Karpas-422 (cell line): ENCODE results near the gene CLEC5A. TPM values are rescaled to one million over a fixed set of nuclear protein-coding genes. Genes with fewer than 3 reads are reported as not detected.
"Not testable (repeated sequence)": the region's sequence is repeated elsewhere in the genome, so short reads cannot be mapped to it uniquely, and the experiment has no call there.

Experiments
- DNase-seq: peaks from one replicate; pipeline ENCODE4 v3.0.0-alpha.2; 2015
- H2AFZ ChIP-seq: fragments of 200-600 bp; sonication (generic); 2 replicates; pipeline ENCODE4 v1.6.1; 2014; ENCODE audit warnings: antibody characterized with exemption, low read length, mixed read lengths
- H3K27ac ChIP-seq: fragments of 200-600 bp; sonication (generic); 2 replicates; pipeline ENCODE4 v1.5.1; 2014; ENCODE audit warnings: mild to moderate bottlenecking, low read length, moderate library complexity
- H3K27me3 ChIP-seq: fragments of 200-600 bp; sonication (generic); 2 replicates; pipeline ENCODE4 v1.6.1; 2014; ENCODE audit warnings: low read length, mixed read lengths
- H3K36me3 ChIP-seq: fragments of 200-600 bp; sonication (generic); 2 replicates; pipeline ENCODE4 v1.6.1; 2014; ENCODE audit warnings: low read length, mixed read lengths; ENCODE audit not compliant: insufficient read depth
- H3K4me1 ChIP-seq: fragments of 200-600 bp; sonication (generic); 2 replicates; pipeline ENCODE4 v1.6.1; 2014; ENCODE audit warnings: mild to moderate bottlenecking, low read length, mixed read lengths
- H3K4me2 ChIP-seq: fragments of 200-600 bp; sonication (generic); 2 replicates; pipeline ENCODE4 v1.6.1; 2014; ENCODE audit warnings: low read length, low read depth, mild to moderate bottlenecking; ENCODE audit not compliant: poor library complexity, severe bottlenecking
- H3K4me3 ChIP-seq: fragments of 200-600 bp; sonication (generic); 2 replicates; pipeline ENCODE4 v1.5.1; 2014; ENCODE audit warnings: mild to moderate bottlenecking, antibody characterized with exemption, low read length, mixed read lengths
- H3K79me2 ChIP-seq: fragments of 200-600 bp; sonication (generic); 2 replicates; pipeline ENCODE4 v1.6.1; 2014; ENCODE audit warnings: mild to moderate bottlenecking, low read length, mixed read lengths
- H3K9ac ChIP-seq: fragments of 200-600 bp; sonication (generic); 2 replicates; pipeline ENCODE4 v1.6.0; 2014; ENCODE audit warnings: low read length
- H3K9me2 ChIP-seq: fragments of 200-600 bp; sonication (generic), shearing (Covaris generic); replicated peaks from 2 replicates; pipeline ENCODE4 v1.6.0; 2014; ENCODE audit warnings: mild to moderate bottlenecking, low read length, moderate library complexity; ENCODE audit not compliant: insufficient read depth
- H3K9me3 ChIP-seq: fragments of 300-700, 200-600 bp; sonication (generic); 2 replicates; pipeline ENCODE4 v1.6.1; 2014; ENCODE audit warnings: low read length, mixed read lengths
- H4K20me1 ChIP-seq: fragments of 200-600 bp; sonication (generic); 2 replicates; pipeline ENCODE4 v1.6.1; 2014; ENCODE audit warnings: mild to moderate bottlenecking, antibody characterized with exemption, low read length, low read depth; ENCODE audit not compliant: insufficient read depth
- total RNA-seq: library from RNA; depleted of rRNA; stranded (reverse); fragments of >200 nt; shearing (Covaris generic); gene quantifications from 2 replicates; pipeline ENCODE4 v1.2.3, GENCODE V29; 2014; ENCODE audit warnings: low replicate concordance; rRNA removed

CLEC5A gene
- not detected in 2 replicates for total RNA-seq

DNA sequence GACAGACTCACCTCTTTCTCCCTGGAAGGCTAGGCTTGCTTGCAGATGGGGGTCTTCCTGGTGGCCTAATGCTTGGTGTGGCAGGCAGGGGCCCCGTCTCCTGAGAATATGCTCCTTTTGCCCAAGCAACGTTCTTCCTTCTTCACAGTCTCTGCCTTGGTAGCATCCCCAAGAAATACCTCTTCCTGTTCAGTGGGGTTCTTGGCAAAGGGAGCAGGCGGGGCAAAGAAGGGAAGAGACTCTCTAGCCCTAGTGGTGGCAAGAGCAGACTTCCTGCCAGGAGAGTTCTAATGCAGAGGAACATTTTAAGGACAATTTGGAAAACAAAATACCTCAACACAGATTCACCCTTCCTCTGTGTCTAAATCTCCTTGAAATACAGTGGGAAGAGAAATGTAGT is at the start of gene CLEC5A:
TSS of gene CLEC5A (minus strand) at position 179 of the 400 bp plus-strand sequence. CDS start 682 bp downstream, outside the sequence.
- no peak within 1 kb of the TSS for H3K9ac ChIP-seq
- no peak within 1 kb of the TSS for H2AFZ ChIP-seq
- no peak for DNase-seq
- H3K9me2 ChIP-seq: no peaks in the 10 kb centered on the region
- H3K9me3 ChIP-seq: no peaks in the 10 kb centered on the region
- H3K36me3 ChIP-seq: no peaks in the 10 kb centered on the region
- no peak within 1 kb of the TSS for H3K4me2 ChIP-seq
- H3K27ac ChIP-seq: no peak within 1 kb of the TSS
- H3K27me3 ChIP-seq: no peaks in the 10 kb centered on the region; the same call in 1 of the 2 replicates
- no peak within 1 kb of the TSS for H3K4me3 ChIP-seq
- H3K4me1 ChIP-seq: no peaks in the 10 kb centered on the region
- H3K79me2 ChIP-seq: no peaks in the 10 kb centered on the region
- no peaks in the 10 kb centered on the region for H4K20me1 ChIP-seq

DNA sequence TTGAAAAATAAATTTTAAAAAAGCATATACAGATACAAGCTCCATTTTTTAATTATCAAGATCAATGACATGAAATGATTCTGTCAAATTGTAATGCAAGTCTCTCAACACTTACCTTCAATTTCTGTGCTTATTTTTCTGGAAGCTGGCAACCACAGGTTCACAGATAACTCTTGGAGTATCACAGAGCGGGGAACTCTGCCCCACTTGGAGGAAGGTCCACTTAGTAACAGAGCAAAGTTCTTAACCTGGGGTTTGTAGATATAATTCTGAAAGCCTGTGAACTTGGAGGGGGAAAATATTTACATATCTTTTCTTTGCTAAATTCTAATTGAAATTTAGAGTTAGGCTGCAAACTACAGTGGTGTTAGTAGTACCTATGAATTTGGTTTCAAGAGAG is 46.6 kb upstream of the CLEC5A start:
- H3K4me1 ChIP-seq: no peaks in the 10 kb centered on the region
- no peaks in the 10 kb centered on the region for H3K9me2 ChIP-seq
- no peaks in the 10 kb centered on the region for H3K27me3 ChIP-seq
- H3K9ac ChIP-seq: no peak overlapping the region
- no peak overlapping the region for H3K27ac ChIP-seq
- no peak overlapping the region for H3K4me2 ChIP-seq
- H3K36me3 ChIP-seq: no peaks in the 10 kb centered on the region
- H3K4me3 ChIP-seq: no peak overlapping the region
- no peaks in the 10 kb centered on the region for H4K20me1 ChIP-seq
- no peak overlapping the region for H2AFZ ChIP-seq
- DNase-seq: no peak
- no peaks in the 10 kb centered on the region for H3K79me2 ChIP-seq
- H3K9me3 ChIP-seq: no peaks in the 10 kb centered on the region

DNA sequence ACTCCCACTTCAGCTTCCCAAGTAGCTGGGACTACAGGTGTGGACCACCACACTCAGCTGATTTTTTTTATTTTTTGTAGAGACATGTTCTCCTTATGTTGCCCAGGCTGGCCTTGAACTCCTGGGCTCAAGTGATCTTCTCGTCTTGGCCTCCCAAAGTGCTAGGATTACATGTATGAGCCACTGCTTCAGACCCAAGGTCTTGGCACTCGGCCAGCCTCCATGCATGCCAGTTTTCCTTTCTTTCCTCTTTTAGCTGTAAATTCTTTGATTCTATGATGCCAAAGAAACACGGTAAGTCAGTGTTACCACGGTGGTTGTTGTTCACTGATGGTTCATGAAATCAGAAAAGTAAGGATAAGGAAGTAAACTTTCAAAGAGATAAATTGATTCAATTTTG is 45.9 kb upstream of the CLEC5A start:
- Histone ChIP-seq H3K9me3 (no peaks in the 10 kb centered on the region), H2AFZ (no peak overlapping the region), H3K79me2 (no peaks in the 10 kb centered on the region), H3K9me2 (no peaks in the 10 kb centered on the region), H3K9ac (no peak overlapping the region), H3K4me3 (no peak overlapping the region), H4K20me1 (no peaks in the 10 kb centered on the region), H3K27me3 (no peaks in the 10 kb centered on the region), H3K4me2 (no peak overlapping the region), H3K27ac (no peak overlapping the region), H3K36me3 (no peaks in the 10 kb centered on the region), H3K4me1 (no peaks in the 10 kb centered on the region)
- peak; percentile 26 for DNase-seq

DNA sequence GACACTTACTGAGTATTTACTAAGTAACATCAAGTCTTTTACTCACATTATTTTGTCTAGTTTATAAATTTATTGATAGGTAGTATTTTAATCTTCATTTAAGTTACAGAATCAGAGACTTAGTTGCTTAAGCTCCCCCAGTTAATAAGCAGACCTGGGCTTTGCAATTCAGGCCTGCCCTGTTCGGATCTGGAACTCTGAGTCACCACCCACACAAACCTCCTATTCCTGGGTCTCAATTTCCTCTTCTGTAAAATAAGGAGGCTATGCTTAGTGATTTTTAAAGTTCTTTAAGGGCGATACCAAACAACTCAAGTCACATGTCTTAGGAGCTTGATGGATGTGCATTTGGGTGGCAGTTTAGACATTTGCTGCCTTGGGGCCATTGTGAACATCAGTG is 45.4 kb upstream of the CLEC5A start:
- H3K36me3 ChIP-seq: no peaks in the 10 kb centered on the region
- no peak for DNase-seq
- H3K9me3 ChIP-seq: no peaks in the 10 kb centered on the region
- H2AFZ ChIP-seq: no peak overlapping the region
- H3K4me1 ChIP-seq: no peaks in the 10 kb centered on the region
- no peak overlapping the region for H3K4me3 ChIP-seq
- no peaks in the 10 kb centered on the region for H3K9me2 ChIP-seq
- no peak overlapping the region for H3K4me2 ChIP-seq
- H3K9ac ChIP-seq: no peak overlapping the region
- H3K27me3 ChIP-seq: no peaks in the 10 kb centered on the region
- H3K27ac ChIP-seq: no peak overlapping the region
- H4K20me1 ChIP-seq: no peaks in the 10 kb centered on the region
- no peaks in the 10 kb centered on the region for H3K79me2 ChIP-seq

DNA sequence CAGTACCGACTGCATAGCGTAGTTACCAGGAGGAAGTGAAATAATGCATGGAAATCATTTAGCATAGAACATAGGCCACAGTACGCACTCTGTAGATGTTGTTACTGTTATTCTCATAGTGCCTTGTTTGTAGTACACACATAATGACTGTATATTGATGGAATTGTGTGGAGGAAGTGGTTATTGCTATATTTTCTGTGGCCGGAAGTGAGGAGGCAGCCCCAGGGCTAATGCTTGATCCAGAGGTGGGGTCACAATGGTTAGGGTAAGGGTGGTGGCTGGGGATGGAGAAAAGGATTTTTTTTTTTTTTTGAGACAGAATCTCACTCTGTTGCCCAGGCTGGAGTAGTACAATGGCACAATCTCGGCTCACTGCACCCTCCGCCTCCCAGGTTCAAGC is 44.4 kb upstream of the CLEC5A start:
- Histone ChIP-seq H3K79me2 (no peaks in the 10 kb centered on the region), H3K9ac (no peak overlapping the region), H3K27me3 (no peaks in the 10 kb centered on the region), H4K20me1 (no peaks in the 10 kb centered on the region), H3K4me2 (no peak overlapping the region), H2AFZ (no peak overlapping the region), H3K4me1 (no peaks in the 10 kb centered on the region), H3K9me2 (no peaks in the 10 kb centered on the region), H3K4me3 (no peak overlapping the region), H3K27ac (no peak overlapping the region), H3K9me3 (no peaks in the 10 kb centered on the region), H3K36me3 (no peaks in the 10 kb centered on the region)
- DNase-seq: peak; percentile 7

DNA sequence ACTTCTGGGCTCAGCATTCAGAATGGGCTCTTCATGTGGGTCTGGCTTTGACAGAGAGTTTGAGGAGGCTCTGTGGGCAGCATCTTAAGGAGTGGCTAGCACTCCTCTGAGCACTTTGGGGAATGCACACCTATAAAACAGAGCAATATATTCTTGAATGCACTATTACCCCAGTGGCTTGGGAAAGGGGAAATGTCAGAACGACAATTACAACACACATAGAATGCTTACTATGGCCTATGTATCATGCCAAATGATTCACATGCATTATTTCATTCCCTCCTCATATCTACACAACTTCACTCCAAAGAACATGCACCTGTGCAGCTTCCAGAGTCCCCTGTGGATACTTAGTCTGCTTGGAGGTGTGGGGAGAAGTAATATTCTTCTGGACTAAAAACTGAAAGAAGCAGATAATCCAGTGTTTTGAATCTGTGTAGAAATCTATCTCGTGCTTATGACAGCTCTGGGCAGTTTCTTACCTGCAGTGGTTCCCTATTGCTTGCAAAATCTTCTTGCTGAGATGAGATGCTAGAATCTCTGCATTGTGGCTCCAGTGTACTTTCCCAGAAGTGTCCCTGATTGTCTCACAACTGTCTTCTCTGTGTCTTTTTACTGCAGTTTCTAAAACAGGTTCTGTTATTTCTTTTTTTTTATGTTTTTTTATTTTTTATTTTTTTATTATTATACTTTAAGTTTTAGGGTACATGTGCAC is 43.4 kb upstream of the CLEC5A start:
- Histone ChIP-seq H3K27ac (no peak overlapping the region), H3K9me3 (no peaks in the 10 kb centered on the region), H3K4me1 (no peaks in the 10 kb centered on the region), H3K36me3 (no peaks in the 10 kb centered on the region), H3K9ac (no peak overlapping the region), H3K4me3 (no peak overlapping the region), H3K4me2 (no peak overlapping the region), H3K27me3 (no peaks in the 10 kb centered on the region), H3K79me2 (no peaks in the 10 kb centered on the region), H3K9me2 (no peaks in the 10 kb centered on the region), H2AFZ (no peak overlapping the region), H4K20me1 (no peaks in the 10 kb centered on the region)
- peak; percentile 17 for DNase-seq

DNA sequence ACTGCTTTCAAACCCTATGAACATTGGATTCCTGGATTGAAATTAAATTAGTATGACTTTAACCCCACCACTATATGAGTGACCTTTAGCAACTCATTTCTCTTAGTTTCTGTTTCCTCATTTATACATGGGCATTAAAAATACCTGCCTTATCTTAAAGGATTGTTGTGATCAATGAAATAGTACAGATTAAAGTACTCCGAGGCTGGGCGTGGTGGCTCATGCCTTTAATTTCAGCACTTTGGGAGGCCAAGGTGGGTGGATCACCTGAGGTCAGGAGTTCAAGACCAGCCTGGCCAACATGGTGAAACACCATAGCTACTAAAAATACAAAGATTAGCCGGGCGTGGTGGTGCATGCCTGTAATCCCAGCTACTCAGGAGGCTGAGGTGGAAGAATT is 41.0 kb upstream of the CLEC5A start:
- H3K27me3 ChIP-seq, H2AFZ ChIP-seq, H4K20me1 ChIP-seq, H3K27ac ChIP-seq, H3K36me3 ChIP-seq, H3K9ac ChIP-seq, H3K9me3 ChIP-seq, H3K79me2 ChIP-seq, DNase-seq, H3K9me2 ChIP-seq, H3K4me1 ChIP-seq, H3K4me3 ChIP-seq, H3K4me2 ChIP-seq: not testable (repeated sequence)

DNA sequence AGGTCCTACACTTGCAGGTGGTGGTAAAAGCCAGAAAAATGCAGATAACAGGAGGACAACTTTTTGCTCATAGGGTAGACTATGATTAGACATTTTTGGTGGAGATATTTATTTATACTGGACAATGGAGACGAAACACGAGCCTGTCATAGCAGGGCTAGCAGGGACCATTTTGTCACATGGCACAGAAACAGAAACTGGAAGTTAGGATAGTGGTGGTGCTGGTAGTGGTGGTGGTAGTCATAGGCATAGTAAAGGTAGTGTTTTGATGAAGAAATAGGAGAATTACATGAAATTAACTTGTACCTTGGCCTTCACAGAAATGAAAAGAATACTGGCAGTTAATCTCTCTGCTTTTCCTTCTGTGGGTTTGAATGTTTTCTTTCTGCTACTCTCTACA is 40.1 kb upstream of the CLEC5A start:
- no peak overlapping the region for H3K4me3 ChIP-seq
- H4K20me1 ChIP-seq: no peaks in the 10 kb centered on the region
- H3K79me2 ChIP-seq: no peaks in the 10 kb centered on the region
- H3K36me3 ChIP-seq: no peaks in the 10 kb centered on the region
- no peak overlapping the region for H3K4me2 ChIP-seq
- no peaks in the 10 kb centered on the region for H3K4me1 ChIP-seq
- no peak for DNase-seq
- no peak overlapping the region for H3K9ac ChIP-seq
- no peaks in the 10 kb centered on the region for H3K9me3 ChIP-seq
- H3K9me2 ChIP-seq: no peaks in the 10 kb centered on the region
- H2AFZ ChIP-seq: no peak overlapping the region
- H3K27ac ChIP-seq: no peak overlapping the region
- no peaks in the 10 kb centered on the region for H3K27me3 ChIP-seq
